KMS-11 (cell line): ENCODE data around the gene CELF2.

Experiments used
- H2AFZ ChIP-seq: fragments of 200-600 bp; sonication (generic); 2 replicates; pipeline ENCODE4 v1.6.1; 2016; ENCODE audit warnings: antibody characterized with exemption, mixed run types, low read depth
- H3K27ac ChIP-seq: fragments of 200-600 bp; sonication (generic); 2 replicates; pipeline ENCODE4 v1.6.1; 2016; ENCODE audit warnings: mild to moderate bottlenecking, mixed run types
- H3K27me3 ChIP-seq: fragments of 200-600 bp; sonication (generic); 2 replicates; pipeline ENCODE4 v1.6.1; 2017; ENCODE audit warnings: mild to moderate bottlenecking, low read depth, mixed run types, moderate library complexity; ENCODE audit not compliant: insufficient read depth
- H3K36me3 ChIP-seq: fragments of 200-600 bp; sonication (generic); 2 replicates; pipeline ENCODE4 v1.6.1; 2017; ENCODE audit warnings: mild to moderate bottlenecking, mixed run types; ENCODE audit not compliant: insufficient read depth
- H3K4me1 ChIP-seq: fragments of 200-600 bp; sonication (generic); 2 replicates; pipeline ENCODE4 v1.6.1; 2016; ENCODE audit warnings: mild to moderate bottlenecking, low read depth, mixed run types; ENCODE audit not compliant: poor library complexity, severe bottlenecking
- H3K4me2 ChIP-seq: fragments of 200-600 bp; sonication (generic); 2 replicates; pipeline ENCODE4 v1.7.0; 2016; ENCODE audit warnings: mild to moderate bottlenecking, mixed run types
- H3K4me3 ChIP-seq: fragments of 200-600 bp; sonication (generic); IDR thresholded peaks from 2 replicates; pipeline ENCODE4 v1.6.1; 2017; ENCODE audit warnings: low read depth, low read length, mixed read lengths; ENCODE audit not compliant: insufficient read depth
- H3K79me2 ChIP-seq: fragments of 200-600 bp; sonication (generic); 2 replicates; pipeline ENCODE4 v1.6.1; 2016; ENCODE audit warnings: low read depth, mixed run types; ENCODE audit not compliant: insufficient read depth
- H3K9ac ChIP-seq: fragments of 200-600 bp; sonication (generic); 2 replicates; pipeline ENCODE4 v1.6.1; 2016; ENCODE audit warnings: mild to moderate bottlenecking, mixed run types
- H4K20me1 ChIP-seq: fragments of 200-600 bp; sonication (generic); 2 replicates; pipeline ENCODE4 v1.6.1; 2016; ENCODE audit warnings: mild to moderate bottlenecking, mixed run types; ENCODE audit not compliant: insufficient read depth
- TF ChIP-seq, protein P1 (sequence below): fragments of 200-600 bp; sonication (generic); conservative IDR thresholded peaks from 2 replicates; pipeline ENCODE4 v1.6.1; 2017; ENCODE audit warnings: low read depth, mild to moderate bottlenecking, antibody characterized with exemption, low read length, moderate library complexity, mixed read lengths

The CELF2 gene

DNA sequence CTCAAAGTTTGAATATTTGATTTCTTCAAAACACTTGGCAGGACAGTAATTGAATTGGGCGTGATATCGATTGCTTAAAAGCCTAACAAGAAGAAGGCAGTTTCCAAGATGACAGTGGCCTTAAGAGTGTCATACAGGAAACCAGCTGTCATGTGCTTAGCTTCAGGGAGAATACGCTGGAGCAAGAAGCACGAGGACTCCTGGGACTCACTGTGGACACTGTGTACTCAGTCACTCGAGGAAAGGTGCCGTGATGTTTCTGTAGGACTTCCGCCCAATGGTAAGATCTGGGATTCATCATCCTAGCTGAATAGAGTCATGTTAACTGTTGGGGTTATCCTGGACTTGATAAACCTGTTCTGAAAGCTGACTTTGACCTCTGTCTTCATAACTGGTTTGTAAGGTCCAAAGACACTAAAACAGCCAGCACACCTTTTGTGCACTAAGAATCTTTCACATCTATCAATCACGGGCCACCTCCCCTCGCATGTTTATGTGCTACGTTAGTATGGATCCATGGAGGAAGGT is 113.5 kb downstream of the CELF2 start:
- Histone ChIP-seq H4K20me1 (no peaks in the 10 kb centered on the region), H3K4me2 (no peak overlapping the region), H3K27me3 (no peaks in the 10 kb centered on the region), H3K36me3 (no peaks in the 10 kb centered on the region), H3K9ac (no peak overlapping the region), H3K4me1 (no peaks in the 10 kb centered on the region), H3K4me3 (no peak overlapping the region), H3K27ac (no peak overlapping the region), H2AFZ (no peak overlapping the region), H3K79me2 (no peaks in the 10 kb centered on the region)
- TF ChIP-seq, protein P1, sequence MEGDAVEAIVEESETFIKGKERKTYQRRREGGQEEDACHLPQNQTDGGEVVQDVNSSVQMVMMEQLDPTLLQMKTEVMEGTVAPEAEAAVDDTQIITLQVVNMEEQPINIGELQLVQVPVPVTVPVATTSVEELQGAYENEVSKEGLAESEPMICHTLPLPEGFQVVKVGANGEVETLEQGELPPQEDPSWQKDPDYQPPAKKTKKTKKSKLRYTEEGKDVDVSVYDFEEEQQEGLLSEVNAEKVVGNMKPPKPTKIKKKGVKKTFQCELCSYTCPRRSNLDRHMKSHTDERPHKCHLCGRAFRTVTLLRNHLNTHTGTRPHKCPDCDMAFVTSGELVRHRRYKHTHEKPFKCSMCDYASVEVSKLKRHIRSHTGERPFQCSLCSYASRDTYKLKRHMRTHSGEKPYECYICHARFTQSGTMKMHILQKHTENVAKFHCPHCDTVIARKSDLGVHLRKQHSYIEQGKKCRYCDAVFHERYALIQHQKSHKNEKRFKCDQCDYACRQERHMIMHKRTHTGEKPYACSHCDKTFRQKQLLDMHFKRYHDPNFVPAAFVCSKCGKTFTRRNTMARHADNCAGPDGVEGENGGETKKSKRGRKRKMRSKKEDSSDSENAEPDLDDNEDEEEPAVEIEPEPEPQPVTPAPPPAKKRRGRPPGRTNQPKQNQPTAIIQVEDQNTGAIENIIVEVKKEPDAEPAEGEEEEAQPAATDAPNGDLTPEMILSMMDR, result no peak

DNA sequence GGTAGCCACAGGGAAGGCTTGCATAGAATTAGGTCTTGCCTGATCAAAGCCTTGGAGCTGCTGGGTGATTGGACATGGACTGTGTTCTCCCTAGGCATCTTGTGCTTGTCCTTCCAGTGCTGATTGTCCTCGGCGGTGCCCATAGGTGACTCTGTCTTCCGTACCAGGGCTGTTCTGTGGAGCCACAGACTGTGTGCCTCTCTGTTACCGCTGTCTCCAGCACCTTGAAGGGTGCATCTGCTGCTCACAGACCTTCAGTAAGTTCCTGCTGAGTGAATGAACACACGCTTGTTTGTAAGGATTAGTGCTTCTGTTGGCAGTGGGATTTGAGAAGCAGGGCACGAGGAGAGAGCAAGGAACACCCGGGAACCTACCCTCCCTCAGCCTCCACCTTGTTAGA is 116.7 kb downstream of the CELF2 start:
- Histone ChIP-seq H2AFZ (no peak overlapping the region), H3K27me3 (no peaks in the 10 kb centered on the region), H3K27ac (no peak overlapping the region), H3K36me3 (no peaks in the 10 kb centered on the region), H3K79me2 (no peaks in the 10 kb centered on the region), H3K4me3 (no peak overlapping the region), H3K9ac (no peak overlapping the region), H3K4me2 (no peak overlapping the region), H3K4me1 (no peaks in the 10 kb centered on the region), H4K20me1 (no peaks in the 10 kb centered on the region)
- TF ChIP-seq, protein P1, result no peak

DNA sequence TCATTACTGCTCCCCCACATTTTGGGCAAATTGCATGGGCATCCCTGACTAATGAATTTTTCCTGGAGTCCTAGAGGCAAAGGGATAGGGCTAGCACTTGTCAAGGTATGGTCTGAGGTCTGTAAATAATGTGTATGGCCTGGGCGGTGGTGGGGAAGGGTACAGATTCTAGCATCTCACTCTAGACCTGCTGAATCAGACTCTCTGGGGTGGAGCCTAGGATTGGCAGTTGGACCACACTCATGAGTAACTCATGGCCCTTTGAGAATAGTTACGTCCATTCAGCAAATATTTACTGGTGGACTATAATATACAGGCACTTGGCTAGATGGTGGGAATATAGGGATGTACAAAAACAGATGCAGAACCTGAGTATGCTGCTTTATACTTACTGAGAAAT is 118.0 kb downstream of the CELF2 start:
- H3K36me3 ChIP-seq, result no peaks in the 10 kb centered on the region
- H3K9ac ChIP-seq, result no peak overlapping the region
- H3K4me1 ChIP-seq, result no peaks in the 10 kb centered on the region
- TF ChIP-seq, protein P1, result no peak
- no peak overlapping the region for H3K4me2 ChIP-seq
- H3K79me2 ChIP-seq, result no peaks in the 10 kb centered on the region
- no peak overlapping the region for H3K27ac ChIP-seq
- H3K4me3 ChIP-seq, result no peak overlapping the region
- no peaks in the 10 kb centered on the region for H4K20me1 ChIP-seq
- no peak overlapping the region for H2AFZ ChIP-seq
- no peaks in the 10 kb centered on the region for H3K27me3 ChIP-seq

DNA sequence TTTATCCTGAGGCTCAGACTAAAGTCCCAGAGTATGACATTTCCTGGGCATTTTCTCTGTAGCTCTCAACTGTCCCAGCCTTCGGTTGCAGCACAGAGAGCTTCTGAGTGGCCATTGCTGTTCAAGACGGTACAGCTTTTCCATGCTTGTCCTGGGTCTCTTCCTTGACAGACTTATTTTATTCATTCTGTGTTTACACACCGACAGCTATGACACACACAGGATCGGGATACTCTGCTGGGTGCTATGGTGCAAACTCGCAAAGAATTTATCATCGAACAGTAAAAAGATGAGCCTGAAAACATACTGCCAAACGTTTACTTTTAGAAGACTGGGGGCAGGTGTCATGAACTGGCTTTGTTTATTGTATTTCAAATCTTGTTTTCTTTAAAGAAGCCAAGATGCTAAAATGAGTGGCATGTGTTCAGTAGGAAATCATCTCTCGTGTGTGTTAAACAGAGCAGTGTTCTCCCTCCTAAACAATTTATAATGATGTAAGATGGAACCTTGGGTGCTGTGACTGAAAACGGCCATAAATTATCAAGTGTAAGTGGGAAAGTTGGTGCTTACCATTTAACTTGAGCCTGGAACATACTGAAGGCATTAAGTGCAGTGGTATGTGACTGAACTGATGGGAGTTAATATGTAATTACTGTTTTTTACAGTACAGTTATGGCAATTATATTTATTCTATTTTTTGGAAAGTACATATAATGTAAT is 120.8 kb downstream of the CELF2 start:
- no peaks in the 10 kb centered on the region for H3K4me1 ChIP-seq
- H3K4me3 ChIP-seq, result no peak overlapping the region
- no peaks in the 10 kb centered on the region for H3K36me3 ChIP-seq
- H4K20me1 ChIP-seq, result no peaks in the 10 kb centered on the region
- H3K4me2 ChIP-seq, result no peak overlapping the region
- H3K9ac ChIP-seq, result no peak overlapping the region
- TF ChIP-seq, protein P1, result no peak
- no peak overlapping the region for H2AFZ ChIP-seq
- H3K27me3 ChIP-seq, result no peaks in the 10 kb centered on the region
- H3K27ac ChIP-seq, result no peak overlapping the region
- no peaks in the 10 kb centered on the region for H3K79me2 ChIP-seq
